Gastrocnemius medialis (tissue), 4 donors: Measurements from ENCODE around the gene SLC4A2.

Experiments used
- CTCF ChIP-seq, 5 experiments: fragments of 450-650 bp in 3 of 5; fragments of 200-600 bp in 2 of 5; sonication (generic) in 2 of 5; IDR thresholded peaks in 4 of 5; conservative IDR thresholded peaks in 1 of 5; 1 replicate in 4 of 5; 2 replicates in 1 of 5; pipeline ENCODE4 v1.5.1; 2016 to 2019; ENCODE audit warnings: antibody characterized with exemption in 5 of 5, mild to moderate bottlenecking in 3 of 5, moderate library complexity in 3 of 5
- POLR2A ChIP-seq, 2 donors: fragments of 450-650 bp; IDR thresholded peaks; one replicate each; pipeline ENCODE4 v1.6.1; 2017; ENCODE audit warnings: antibody characterized with exemption in 2 of 2, mild to moderate bottlenecking in 2 of 2, moderate library complexity in 2 of 2

- TF ChIP-seq CTCF (IDR thresholded peaks at IDR 0.05 in 4 of 5, conservative IDR thresholded peaks at IDR 0.05 in 1 of 5) = no peak
- TF ChIP-seq POLR2A (IDR thresholded peaks at IDR 0.05) = no peak
Measured at GRCh38 chr7:151064454-151064853, 5.1 kb downstream of the SLC4A2 start.
